GM23338 (cell line): ENCODE data around the gene INTS2. TPM values are rescaled to one million over a fixed set of nuclear protein-coding genes. Genes with fewer than 3 reads are reported as not detected.

ENCODE experiments used
- ATAC-seq: fragments of 200-7000 bp; cut with Tn5 transposase; 3 replicates; pipeline ENCODE4 v1.9.1; 2020
- DNase-seq: peaks from one replicate; pipeline ENCODE4 v3.0.0-alpha.2; 2015; ENCODE audit warnings: low spot score
- H2AFZ ChIP-seq: fragments of 200-600 bp; sonication (generic); 2 replicates; pipeline ENCODE4 v1.8.0; 2016; ENCODE audit warnings: antibody characterized with exemption, mild to moderate bottlenecking, moderate library complexity
- H3F3A ChIP-seq: fragments of 200-600 bp; sonication (generic); replicated peaks from 2 replicates; pipeline ENCODE4 v1.8.0; 2017; ENCODE audit warnings: antibody characterized with exemption, mixed run types, low read depth
- H3K27ac ChIP-seq: fragments of 200-600 bp; sonication (generic); 2 replicates; pipeline ENCODE4 v1.6.1; 2016; ENCODE audit warnings: low read depth
- H3K27me3 ChIP-seq: fragments of 200-600 bp; sonication (generic); 2 replicates; pipeline ENCODE4 v1.8.0; 2016; ENCODE audit warnings: mild to moderate bottlenecking, mixed run types, moderate library complexity; ENCODE audit not compliant: insufficient read depth
- H3K36me3 ChIP-seq: fragments of 200-600 bp; sonication (generic); 2 replicates; pipeline ENCODE4 v1.8.0; 2016; ENCODE audit warnings: mild to moderate bottlenecking; ENCODE audit not compliant: insufficient read depth
- H3K4me1 ChIP-seq: fragments of 200-600 bp; sonication (generic); 2 replicates; pipeline ENCODE4 v1.8.0; 2016; ENCODE audit warnings: mild to moderate bottlenecking, moderate library complexity; ENCODE audit not compliant: insufficient read depth
- H3K4me2 ChIP-seq: fragments of 200-600 bp; sonication (generic); 2 replicates; pipeline ENCODE4 v1.7.1; 2017; ENCODE audit warnings: mixed run types
- H3K4me3 ChIP-seq: fragments of 200-600 bp; sonication (generic); 2 replicates; pipeline ENCODE4 v1.6.1; 2016; ENCODE audit warnings: mixed run types
- H3K79me2 ChIP-seq: fragments of 200-600 bp; sonication (generic); replicated peaks from 2 replicates; pipeline ENCODE4 v1.8.0; 2017; ENCODE audit warnings: mild to moderate bottlenecking; ENCODE audit not compliant: insufficient read depth
- H3K9me2 ChIP-seq: fragments of 200-600 bp; sonication (generic); 2 replicates; pipeline ENCODE4 v1.8.0; 2017; ENCODE audit not compliant: insufficient read depth
- H4K20me1 ChIP-seq: fragments of 200-600 bp; sonication (generic); replicated peaks from 2 replicates; pipeline ENCODE4 v1.8.0; 2017; ENCODE audit warnings: mild to moderate bottlenecking; ENCODE audit not compliant: insufficient read depth
- H3K27ac Mint-ChIP-seq: 2 replicates; pipeline ENCODE4 v1.8.0; 2020; ENCODE audit warnings: inconsistent platforms, mild to moderate bottlenecking, moderate library complexity, mixed read lengths
- H3K27me3 Mint-ChIP-seq: 3 replicates; pipeline ENCODE4 v1.8.0; 2022; ENCODE audit warnings: low read depth, mild to moderate bottlenecking, moderate library complexity, mixed read lengths, inconsistent platforms; ENCODE audit not compliant: insufficient read depth, poor library complexity
- H3K36me3 Mint-ChIP-seq: 3 replicates; pipeline ENCODE4 v1.8.0; 2021; ENCODE audit warnings: low read depth, mild to moderate bottlenecking, inconsistent platforms, moderate library complexity, mixed read lengths
- H3K4me1 Mint-ChIP-seq: 3 replicates; pipeline ENCODE4 v1.8.0; 2020; ENCODE audit warnings: mild to moderate bottlenecking, inconsistent platforms, mixed read lengths
- H3K4me3 Mint-ChIP-seq: 3 replicates; pipeline ENCODE4 v1.8.0; 2021; ENCODE audit warnings: moderate library complexity, mild to moderate bottlenecking, inconsistent platforms, mixed read lengths
- H3K9me3 Mint-ChIP-seq: 3 replicates; pipeline ENCODE4 v1.8.0; 2020; ENCODE audit warnings: moderate library complexity, mild to moderate bottlenecking, inconsistent platforms, mixed read lengths
- CREB1 ChIP-seq: fragments of 250-450 bp; sonication (Bioruptor Pico); IDR thresholded peaks from 2 replicates; pipeline ENCODE4 v1.5.0; 2020; ENCODE audit warnings: low read depth, mild to moderate bottlenecking, moderate library complexity
- CTCF ChIP-seq, 2 experiments: fragments of 200-600 bp in 1 of 2; sonication (generic) in 1 of 2; conservative IDR thresholded peaks; 2 replicates each; pipeline versions ENCODE4 v1.5.1 to v1.6.1; 2016 to 2017; ENCODE audit warnings: antibody characterized with exemption in 2 of 2, low read depth in 2 of 2, mild to moderate bottlenecking in 2 of 2, moderate library complexity in 1 of 2
- ETS1 ChIP-seq: IDR thresholded peaks from 2 replicates; pipeline ENCODE4 v1.6.1; 2016; ENCODE audit warnings: antibody characterized with exemption
- EZH2 ChIP-seq: fragments of 200-600 bp; sonication (generic); IDR thresholded peaks from one replicate; pipeline ENCODE4 v1.8.0; 2017; ENCODE audit warnings: antibody characterized with exemption, mild to moderate bottlenecking, low read depth; ENCODE audit not compliant: unreplicated experiment
- EZH2phosphoT487 ChIP-seq: fragments of 200-600 bp; sonication (generic); IDR thresholded peaks from one replicate; pipeline ENCODE4 v1.8.1; 2018; ENCODE audit warnings: antibody characterized with exemption; ENCODE audit not compliant: unreplicated experiment
- JUNB ChIP-seq: IDR thresholded peaks from one replicate; pipeline ENCODE4 v1.6.1; 2016; ENCODE audit warnings: antibody characterized with exemption; ENCODE audit not compliant: unreplicated experiment
- NANOG ChIP-seq: IDR thresholded peaks from 2 replicates; pipeline ENCODE4 v1.6.1; 2016; ENCODE audit warnings: antibody characterized with exemption, borderline replicate concordance
- POLR2AphosphoS5 ChIP-seq: IDR thresholded peaks from 2 replicates; pipeline ENCODE4 v1.6.1; 2016; ENCODE audit warnings: antibody characterized with exemption, low read depth
- STAT1 ChIP-seq: IDR thresholded peaks from one replicate; pipeline ENCODE4 v1.6.1; 2016; ENCODE audit warnings: antibody characterized with exemption; ENCODE audit not compliant: unreplicated experiment
- ZNF114 ChIP-seq: fragments of 250-450 bp; sonication (Bioruptor Pico); IDR thresholded peaks from 2 replicates; pipeline ENCODE4 v1.5.0; 2020; ENCODE audit warnings: mild to moderate bottlenecking, moderate library complexity
- ZNF331 ChIP-seq: fragments of 250-450 bp; sonication (Bioruptor Pico); IDR thresholded peaks from 2 replicates; pipeline ENCODE4 v1.5.0; 2020; ENCODE audit warnings: low read depth, mild to moderate bottlenecking, moderate library complexity
- ZNF462 ChIP-seq: fragments of 250-450 bp; sonication (Bioruptor Pico); IDR thresholded peaks from 2 replicates; pipeline ENCODE4 v1.5.0; 2020; ENCODE audit warnings: mild to moderate bottlenecking, moderate library complexity
- polyA plus RNA-seq: library from polyadenylated mRNA; unstranded; fragments of >200 nt; fragmentation: Nextera tagmentation; extraction: Ambion mirVana; gene quantifications from 2 replicates; pipeline ENCODE4 v1.2.1, GENCODE V29; 2016
- total RNA-seq: library from RNA; depleted of rRNA; stranded (reverse); fragments of >200 nt; shearing (Covaris generic); gene quantifications from 2 replicates; pipeline ENCODE4 v1.2.3, GENCODE V29; 2014
- TF ChIP-seq, protein P1 (sequence below): IDR thresholded peaks from one replicate; pipeline ENCODE4 v1.6.1; 2018; ENCODE audit warnings: antibody characterized with exemption; ENCODE audit not compliant: unreplicated experiment

The INTS2 gene
- total and polyA plus RNA-seq, 2 experiments from 2014 or later, result 5.9 to 31.6 TPM

- H4K20me1 ChIP-seq, result no peaks in the 10 kb centered on the region; the same call in 1 of the 2 replicates
- H3K27ac ChIP-seq, result no peak overlapping the region
- Mint-ChIP-seq H3K36me3 (peaks cover 42% of the 10 kb centered on the region), H3K4me3 (no peak overlapping the region), H3K27me3 (no peaks in the 10 kb centered on the region), H3K9me3 (no peaks in the 10 kb centered on the region), H3K4me1 (no peaks in the 10 kb centered on the region), H3K27ac (no peak overlapping the region)
- no peak for ATAC-seq
- TF ChIP-seq NANOG (no peak), STAT1 (no peak), ETS1 (no peak), CREB1 (CRISPR knock-in tag) (no peak), ZNF462 (no peak), EZH2 (no peak), POLR2AphosphoS5 (no peak), JUNB (no peak), CTCF (conservative IDR thresholded peaks at IDR 0.05; ENCODE audit: low read depth in 2 of 2) (no peak), ZNF331 (no peak), EZH2phosphoT487 (no peak), ZNF114 (CRISPR knock-in tag) (no peak)
- TF ChIP-seq, protein P1, sequence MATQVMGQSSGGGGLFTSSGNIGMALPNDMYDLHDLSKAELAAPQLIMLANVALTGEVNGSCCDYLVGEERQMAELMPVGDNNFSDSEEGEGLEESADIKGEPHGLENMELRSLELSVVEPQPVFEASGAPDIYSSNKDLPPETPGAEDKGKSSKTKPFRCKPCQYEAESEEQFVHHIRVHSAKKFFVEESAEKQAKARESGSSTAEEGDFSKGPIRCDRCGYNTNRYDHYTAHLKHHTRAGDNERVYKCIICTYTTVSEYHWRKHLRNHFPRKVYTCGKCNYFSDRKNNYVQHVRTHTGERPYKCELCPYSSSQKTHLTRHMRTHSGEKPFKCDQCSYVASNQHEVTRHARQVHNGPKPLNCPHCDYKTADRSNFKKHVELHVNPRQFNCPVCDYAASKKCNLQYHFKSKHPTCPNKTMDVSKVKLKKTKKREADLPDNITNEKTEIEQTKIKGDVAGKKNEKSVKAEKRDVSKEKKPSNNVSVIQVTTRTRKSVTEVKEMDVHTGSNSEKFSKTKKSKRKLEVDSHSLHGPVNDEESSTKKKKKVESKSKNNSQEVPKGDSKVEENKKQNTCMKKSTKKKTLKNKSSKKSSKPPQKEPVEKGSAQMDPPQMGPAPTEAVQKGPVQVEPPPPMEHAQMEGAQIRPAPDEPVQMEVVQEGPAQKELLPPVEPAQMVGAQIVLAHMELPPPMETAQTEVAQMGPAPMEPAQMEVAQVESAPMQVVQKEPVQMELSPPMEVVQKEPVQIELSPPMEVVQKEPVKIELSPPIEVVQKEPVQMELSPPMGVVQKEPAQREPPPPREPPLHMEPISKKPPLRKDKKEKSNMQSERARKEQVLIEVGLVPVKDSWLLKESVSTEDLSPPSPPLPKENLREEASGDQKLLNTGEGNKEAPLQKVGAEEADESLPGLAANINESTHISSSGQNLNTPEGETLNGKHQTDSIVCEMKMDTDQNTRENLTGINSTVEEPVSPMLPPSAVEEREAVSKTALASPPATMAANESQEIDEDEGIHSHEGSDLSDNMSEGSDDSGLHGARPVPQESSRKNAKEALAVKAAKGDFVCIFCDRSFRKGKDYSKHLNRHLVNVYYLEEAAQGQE, result no peak
- no peaks in the 10 kb centered on the region for H3K27me3 ChIP-seq
- no peaks in the 10 kb centered on the region for H3K4me1 ChIP-seq
- no peak overlapping the region for H3K4me3 ChIP-seq
- no peaks in the 10 kb centered on the region for H3K79me2 ChIP-seq
- H3F3A ChIP-seq, result no peaks in the 10 kb centered on the region
- H3K4me2 ChIP-seq, result no peak overlapping the region
- DNase-seq, result no peak
- no peaks in the 10 kb centered on the region for H3K9me2 ChIP-seq
- H2AFZ ChIP-seq, result no peak overlapping the region
- peaks cover 8% of the 10 kb centered on the region; the same call in 1 of the 2 replicates for H3K36me3 ChIP-seq
Observed at GRCh38 chr17:61842899-61843298, 84.9 kb downstream of the INTS2 start.
